Measurements from ENCODE around the gene B4GALT1.

The B4GALT1 gene

GRCh38 chr9:33148367-33149014, 18.6 kb downstream of the B4GALT1 start:
- Mint-ChIP-seq H3K27me3 (no peaks in the 10 kb centered on the region), H3K4me1 (peaks cover 56 to 95% of the 10 kb centered on the region in 2 donors), H3K36me3 (peaks cover 10 to 26% of the 10 kb centered on the region in 2 donors), H3K4me3 (no peak overlapping the region), H3K27ac (peak overlapping the region; percentile 25), H3K9me3 (no peaks in the 10 kb centered on the region)
- DNase-seq (no peak), ATAC-seq (replicated peaks) (no peak)

- H3K4me1 Mint-ChIP-seq = peaks cover 53 to 95% of the 10 kb centered on the region in 2 donors
- H3K27me3 Mint-ChIP-seq = no peaks in the 10 kb centered on the region
- ATAC-seq (replicated peaks) (no peak), DNase-seq (no peak)
- no peak overlapping the region for H3K4me3 Mint-ChIP-seq
- no peaks in the 10 kb centered on the region for H3K9me3 Mint-ChIP-seq
- peaks cover 11 to 27% of the 10 kb centered on the region in 2 donors for H3K36me3 Mint-ChIP-seq
- peak overlapping the region; percentile 63 for H3K27ac Mint-ChIP-seq
Measured at GRCh38 chr9:33147416-33148169, 19.5 kb downstream of the B4GALT1 start.

- peak overlapping the region; percentile 67 for H3K27ac Mint-ChIP-seq
Measured at GRCh38 chr9:33146298-33146697, 20.8 kb downstream of the B4GALT1 start.

GRCh38 chr9:33144551-33144950, 22.6 kb downstream of the B4GALT1 start:
- H3K27me3 Mint-ChIP-seq = no peaks in the 10 kb centered on the region
- H3K36me3 Mint-ChIP-seq = peaks cover 15 to 39% of the 10 kb centered on the region in 2 donors
- peak overlapping the region; percentile 41 to 48 for H3K4me3 Mint-ChIP-seq
- no peaks in the 10 kb centered on the region for H3K9me3 Mint-ChIP-seq
- peaks cover 55 to 99% of the 10 kb centered on the region in 2 donors for H3K4me1 Mint-ChIP-seq
- DNase-seq (no peak), ATAC-seq (replicated peaks) (no peak)
- H3K27ac Mint-ChIP-seq = peak overlapping the region; percentile 90

More at GRCh38 chr9:33146298-33146697, 20.8 kb downstream of the B4GALT1 start:
- no peak overlapping the region for H3K4me3 Mint-ChIP-seq
- no peaks in the 10 kb centered on the region for H3K27me3 Mint-ChIP-seq
- peaks cover 54 to 95% of the 10 kb centered on the region in 2 donors for H3K4me1 Mint-ChIP-seq
- no peaks in the 10 kb centered on the region for H3K9me3 Mint-ChIP-seq
- H3K36me3 Mint-ChIP-seq = peaks cover 13 to 31% of the 10 kb centered on the region in 2 donors
- ATAC-seq (replicated peaks) (no peak), DNase-seq (no peak)

GRCh38 chr9:33143241-33143661, 23.9 kb downstream of the B4GALT1 start:
- DNase-seq = no peak

GRCh38 chr9:33142535-33142934, 24.6 kb downstream of the B4GALT1 start:
- Mint-ChIP-seq H3K36me3 (peaks cover 17 to 50% of the 10 kb centered on the region in 2 donors), H3K27ac (peak overlapping the region; percentile 96), H3K9me3 (no peaks in the 10 kb centered on the region), H3K4me3 (peak overlapping the region; percentile 52 to 63), H3K27me3 (no peaks in the 10 kb centered on the region), H3K4me1 (peaks cover 68 to 99% of the 10 kb centered on the region in 2 donors)
- peak; percentile 38 to 47 for ATAC-seq (replicated peaks)
- no peak for DNase-seq

More at GRCh38 chr9:33143241-33143661, 23.9 kb downstream of the B4GALT1 start:
- peaks cover 18 to 51% of the 10 kb centered on the region in 2 donors for H3K36me3 Mint-ChIP-seq
- H3K4me1 Mint-ChIP-seq = peaks cover 67 to 99% of the 10 kb centered on the region in 2 donors
- peak; percentile 53 to 62 for ATAC-seq (replicated peaks)
- peak overlapping the region; percentile 90 for H3K27ac Mint-ChIP-seq
- peak overlapping the region; percentile 30 to 36 for H3K4me3 Mint-ChIP-seq
- no peaks in the 10 kb centered on the region for H3K9me3 Mint-ChIP-seq
- no peaks in the 10 kb centered on the region for H3K27me3 Mint-ChIP-seq

- H3K36me3 Mint-ChIP-seq = peaks cover 18 to 53% of the 10 kb centered on the region in 2 donors
- no peaks in the 10 kb centered on the region for H3K9me3 Mint-ChIP-seq
- DNase-seq (peak; percentile 72), ATAC-seq (replicated peaks) (peak; percentile 73 to 78)
- no peaks in the 10 kb centered on the region for H3K27me3 Mint-ChIP-seq
- peaks cover 69 to 99% of the 10 kb centered on the region in 2 donors for H3K4me1 Mint-ChIP-seq
- H3K4me3 Mint-ChIP-seq = peak overlapping the region; percentile 72 to 78
- H3K27ac Mint-ChIP-seq = peak overlapping the region; percentile 96
Measured at GRCh38 chr9:33140401-33141360, 26.5 kb downstream of the B4GALT1 start.

GRCh38 chr9:33139421-33140228, 27.5 kb downstream of the B4GALT1 start:
- no peaks in the 10 kb centered on the region for H3K27me3 Mint-ChIP-seq
- H3K4me3 Mint-ChIP-seq = peak overlapping the region; percentile 43 to 49
- DNase-seq (no peak), ATAC-seq (replicated peaks) (no peak)
- peaks cover 21 to 54% of the 10 kb centered on the region in 2 donors for H3K36me3 Mint-ChIP-seq
- H3K9me3 Mint-ChIP-seq = no peaks in the 10 kb centered on the region
- peaks cover 71 to 99% of the 10 kb centered on the region in 2 donors for H3K4me1 Mint-ChIP-seq
- H3K27ac Mint-ChIP-seq = peak overlapping the region; percentile 90

- Mint-ChIP-seq H3K27ac (peak overlapping the region; percentile 90), H3K4me3 (peak overlapping the region; percentile 22 to 49), H3K27me3 (no peaks in the 10 kb centered on the region), H3K36me3 (peaks cover 23 to 53% of the 10 kb centered on the region in 2 donors), H3K4me1 (peaks cover 72 to 94% of the 10 kb centered on the region in 2 donors), H3K9me3 (no peaks in the 10 kb centered on the region)
- DNase-seq (no peak), ATAC-seq (replicated peaks) (no peak)
Measured at GRCh38 chr9:33138768-33139167, 28.4 kb downstream of the B4GALT1 start.

GRCh38 chr9:33137781-33138264, 29.3 kb downstream of the B4GALT1 start:
- H3K4me1 Mint-ChIP-seq = peaks cover 74 to 93% of the 10 kb centered on the region in 2 donors
- H3K27ac Mint-ChIP-seq = peak overlapping the region; percentile 90
- H3K36me3 Mint-ChIP-seq = peaks cover 26 to 55% of the 10 kb centered on the region in 2 donors
- H3K4me3 Mint-ChIP-seq = peak overlapping the region in 1 of 2 donors; percentile 44
- DNase-seq = no peak
- no peaks in the 10 kb centered on the region for H3K27me3 Mint-ChIP-seq
- no peaks in the 10 kb centered on the region for H3K9me3 Mint-ChIP-seq
- no peak for ATAC-seq (replicated peaks)

- ATAC-seq (replicated peaks) = peak in 1 of 2 donors; percentile 2
- Mint-ChIP-seq H3K36me3 (peaks cover 27 to 53% of the 10 kb centered on the region in 2 donors), H3K27me3 (no peaks in the 10 kb centered on the region), H3K9me3 (no peaks in the 10 kb centered on the region), H3K27ac (peak overlapping the region; percentile 90), H3K4me3 (peak overlapping the region; percentile 5 to 44), H3K4me1 (peaks cover 70 to 86% of the 10 kb centered on the region in 2 donors)
- DNase-seq = no peak
Measured at GRCh38 chr9:33136721-33137670, 30.1 kb downstream of the B4GALT1 start.

- Mint-ChIP-seq H3K27ac (peak overlapping the region; percentile 90), H3K9me3 (no peaks in the 10 kb centered on the region), H3K4me3 (peak overlapping the region; percentile 63 to 69), H3K36me3 (peaks cover 32 to 56% of the 10 kb centered on the region in 2 donors), H3K27me3 (no peaks in the 10 kb centered on the region), H3K4me1 (peaks cover 68 to 86% of the 10 kb centered on the region in 2 donors)
- DNase-seq (no peak), ATAC-seq (replicated peaks) (peak; percentile 40 to 47)
Measured at GRCh38 chr9:33135470-33135958, 31.6 kb downstream of the B4GALT1 start.
